K562 (cell line): Measurements from ENCODE around the gene TNFRSF6B. TPM values are rescaled to one million over a fixed set of nuclear protein-coding genes. Genes with fewer than 3 reads are reported as not detected.

Experiments used
- BRD9 ChIP-seq: fragments of 450-650 bp; IDR thresholded peaks from 2 replicates; pipeline ENCODE4 v1.6.1; 2018; ENCODE audit warnings: low read depth; ENCODE audit not compliant: partially characterized antibody
- COPS2 ChIP-seq: fragments of 450-650 bp; conservative IDR thresholded peaks from 2 replicates; pipeline ENCODE4 v1.6.1; 2016; ENCODE audit warnings: mild to moderate bottlenecking, moderate library complexity
- E2F5 ChIP-seq: sonication (generic); formaldehyde crosslinking; IDR thresholded peaks from 2 replicates; pipeline ENCODE4 v1.8.0; 2022; ENCODE audit warnings: mild to moderate bottlenecking, missing genetic modification reagents
- GATAD2A ChIP-seq: fragments of 450-650 bp; IDR thresholded peaks from 2 replicates; pipeline ENCODE4 v1.6.1; 2017
- GTF2B ChIP-seq: IDR thresholded peaks from 2 replicates; pipeline ENCODE4 v1.6.1; 2011; ENCODE audit not compliant: insufficient read length; ENCODE audit errors: extremely low read depth
- ILF3 ChIP-seq: fragments of 450-650 bp; IDR thresholded peaks from 2 replicates; pipeline ENCODE4 v1.6.1; 2018; ENCODE audit warnings: antibody characterized with exemption, mild to moderate bottlenecking, moderate library complexity, borderline replicate concordance
- JUND ChIP-seq, 2 experiments: IDR thresholded peaks; 2 replicates in 1 of 2; 3 replicates in 1 of 2; pipeline ENCODE4 v1.6.1; 2011; ENCODE audit warnings: borderline replicate concordance in 2 of 2, low read depth in 2 of 2, low read length in 2 of 2, improper control_type of control experiment in 1 of 2, missing biosample characterization in 1 of 2, missing genetic modification characterization in 1 of 2, missing genetic modification reagents in 1 of 2
- LARP7 ChIP-seq: fragments of 450-650 bp; IDR thresholded peaks from 2 replicates; pipeline ENCODE4 v1.6.1; 2016
- NFXL1 ChIP-seq: fragments of 450-650 bp; formaldehyde crosslinking; IDR thresholded peaks from 2 replicates; pipeline ENCODE4 v1.4.0; 2021; ENCODE audit warnings: mild to moderate bottlenecking
- PCBP1 ChIP-seq: fragments of 200-400 bp; formaldehyde crosslinking; IDR thresholded peaks from 2 replicates; pipeline ENCODE4 v1.6.1; 2018; ENCODE audit warnings: mild to moderate bottlenecking, low read depth, low read length; ENCODE audit not compliant: poor library complexity, severe bottlenecking
- PCBP2 ChIP-seq: fragments of 200-400 bp; formaldehyde crosslinking; IDR thresholded peaks from 2 replicates; pipeline ENCODE4 v1.6.1; 2018; ENCODE audit warnings: low read length, low read depth, mild to moderate bottlenecking, moderate library complexity; ENCODE audit not compliant: poor library complexity, severe bottlenecking
- RBM17 ChIP-seq: fragments of 200-400 bp; formaldehyde crosslinking; IDR thresholded peaks from 2 replicates; pipeline ENCODE4 v1.6.1; 2017; ENCODE audit warnings: low read depth, mild to moderate bottlenecking, low read length, borderline replicate concordance
- TFE3 ChIP-seq: fragments of 450-650 bp; formaldehyde crosslinking; IDR thresholded peaks from 2 replicates; pipeline ENCODE4 v1.4.0; 2020; ENCODE audit warnings: mild to moderate bottlenecking, mixed read lengths
- WHSC1 ChIP-seq: IDR thresholded peaks from one replicate; pipeline ENCODE4 v1.6.1; 2012; ENCODE audit warnings: low read length, control low read depth, inconsistent platforms
- ZBTB9 ChIP-seq: fragments of 450-650 bp; formaldehyde crosslinking; IDR thresholded peaks from 2 replicates; pipeline ENCODE4 v1.4.0; 2020; ENCODE audit warnings: mild to moderate bottlenecking, moderate library complexity
- ZFP1 ChIP-seq: fragments of 450-650 bp; formaldehyde crosslinking; IDR thresholded peaks from 2 replicates; pipeline ENCODE4 v1.4.0; 2020; ENCODE audit warnings: mild to moderate bottlenecking, mixed read lengths
- ZNF263 ChIP-seq: sonication (generic); formaldehyde crosslinking; IDR thresholded peaks from 2 replicates; pipeline ENCODE4 v1.8.0; 2022; ENCODE audit warnings: mild to moderate bottlenecking, missing genetic modification reagents, borderline replicate concordance
- ZNF395 ChIP-seq: fragments of 200-800 bp; sonication (Bioruptor generic); IDR thresholded peaks from 2 replicates; pipeline ENCODE4 v1.6.1; 2017; ENCODE audit warnings: missing genetic modification characterization, missing compliant biosample characterization
- ZNF583 ChIP-seq: fragments of 250-450 bp; sonication (Bioruptor Pico); IDR thresholded peaks from 2 replicates; pipeline ENCODE4 v1.4.0; 2020
- polyA plus RNA-seq, 8 experiments: library from polyadenylated mRNA; depleted of rRNA in 4 of 8; stranded (reverse) in 5 of 8; unstranded in 3 of 8; fragments of >200 nt; fragmentation: Nextera tagmentation in 2 of 8; fragmentation: Illumina TruSeq in 1 of 8; extraction: Ambion mirVana in 2 of 8; extraction: Trizol in 1 of 8; gene quantifications; 2 replicates each; pipeline versions ENCODE4 v1.2.1 to v1.2.3, GENCODE V29; 2011 to 2014; ENCODE audit warnings: inconsistent platforms in 1 of 8, missing spikeins in 1 of 8
- total RNA-seq, 7 experiments: library from RNA; depleted of rRNA in 6 of 7; stranded (reverse); fragments of >200 nt in 6 of 7; fragmentation: Illumina TruSeq in 2 of 7; extraction: Trizol in 2 of 7; gene quantifications; 2 replicates each; pipeline versions ENCODE4 v1.2.1 to v1.2.3, GENCODE V29; 2011 to 2021; ENCODE audit warnings: low replicate concordance in 1 of 7

Gene TNFRSF6B
- total and polyA plus RNA-seq, 9 of the 15 experiments (the other 6 are each of a cell fraction or from before 2014, with no cell fraction given) = 0.10 to 3.5 (median 0.32) TPM; not detected in 6

- TF ChIP-seq E2F5 (CRISPR knock-in tag) (0 out of 2 replicates have a peak, but pooled peaks have one; percentile 76), COPS2 (no peak), ILF3 (no peak), ZNF395 (CRISPR knock-in tag) (peak; percentile 84), ZBTB9 (CRISPR knock-in tag) (peak; percentile 82), GATAD2A (no peak), TFE3 (CRISPR knock-in tag) (no peak), LARP7 (no peak), BRD9 (no peak), ZNF263 (CRISPR knock-in tag) (peak; percentile 70), ZNF583 (CRISPR knock-in tag) (no peak; the same call in 1 of the 2 replicates), ZFP1 (CRISPR knock-in tag) (no peak), JUND (IDR thresholded peaks at IDR 0.05; ENCODE audit: borderline replicate concordance, low read depth, low read length) (peak; percentile 52; the same call in 1 of the 2 replicates), JUND (tag; IDR thresholded peaks at IDR 0.05; ENCODE audit: borderline replicate concordance, low read depth, low read length) (peak; percentile 15; the same call in 1 of the 3 replicates), NFXL1 (0 out of 2 replicates have a peak, but pooled peaks have one; percentile 11), GTF2B (no peak), PCBP2 (no peak), WHSC1 (no peak), PCBP1 (no peak), RBM17 (no peak)
Observed at GRCh38 chr20:63707558-63708300, 11.3 kb downstream of the TNFRSF6B start, which contains the start of the genes ARFRP1 and ZGPAT (continued).
